ENCODE data around the gene KCNQ1OT1.

Gene KCNQ1OT1

DNA sequence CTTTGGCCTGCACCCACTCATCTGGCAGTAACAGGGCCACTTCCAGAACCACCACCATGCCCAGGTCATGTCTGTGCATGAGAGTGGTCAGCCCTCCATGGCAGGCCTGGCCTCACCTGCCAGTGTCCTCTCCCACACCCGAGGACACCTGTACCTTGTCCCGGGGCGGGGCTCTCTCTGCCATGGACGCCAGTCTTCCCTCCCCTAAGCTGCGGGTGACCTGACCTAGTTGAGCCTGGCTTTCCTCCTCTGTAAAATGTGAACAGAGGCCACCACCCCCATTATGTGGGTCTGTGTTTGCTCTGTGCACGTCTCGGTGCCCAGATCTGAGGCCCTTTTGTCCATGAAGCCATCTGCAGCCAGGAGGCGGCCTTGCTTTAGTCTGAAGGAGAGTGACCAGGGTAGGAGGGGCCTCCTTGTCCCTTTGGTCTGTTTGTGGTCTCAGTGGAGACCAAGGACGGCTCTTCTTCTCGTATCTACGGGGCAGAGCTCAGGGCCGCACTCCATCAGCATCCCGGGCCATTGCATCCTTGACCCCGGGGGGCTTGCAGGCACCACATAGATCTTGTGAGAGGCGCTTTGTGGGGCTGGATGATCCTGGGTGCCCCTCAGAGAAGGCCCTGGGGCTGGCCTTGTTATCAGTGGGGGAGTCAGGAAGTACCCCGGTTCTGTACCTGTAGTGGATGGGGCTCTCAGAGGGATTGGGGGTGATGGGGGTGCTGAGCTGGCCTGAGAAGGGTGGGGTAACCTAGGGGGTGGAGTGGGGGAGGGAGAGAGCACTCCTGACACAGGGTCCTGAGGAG lies 133.4 kb downstream of the KCNQ1OT1 start:
- DNase-seq: no peak

DNA sequence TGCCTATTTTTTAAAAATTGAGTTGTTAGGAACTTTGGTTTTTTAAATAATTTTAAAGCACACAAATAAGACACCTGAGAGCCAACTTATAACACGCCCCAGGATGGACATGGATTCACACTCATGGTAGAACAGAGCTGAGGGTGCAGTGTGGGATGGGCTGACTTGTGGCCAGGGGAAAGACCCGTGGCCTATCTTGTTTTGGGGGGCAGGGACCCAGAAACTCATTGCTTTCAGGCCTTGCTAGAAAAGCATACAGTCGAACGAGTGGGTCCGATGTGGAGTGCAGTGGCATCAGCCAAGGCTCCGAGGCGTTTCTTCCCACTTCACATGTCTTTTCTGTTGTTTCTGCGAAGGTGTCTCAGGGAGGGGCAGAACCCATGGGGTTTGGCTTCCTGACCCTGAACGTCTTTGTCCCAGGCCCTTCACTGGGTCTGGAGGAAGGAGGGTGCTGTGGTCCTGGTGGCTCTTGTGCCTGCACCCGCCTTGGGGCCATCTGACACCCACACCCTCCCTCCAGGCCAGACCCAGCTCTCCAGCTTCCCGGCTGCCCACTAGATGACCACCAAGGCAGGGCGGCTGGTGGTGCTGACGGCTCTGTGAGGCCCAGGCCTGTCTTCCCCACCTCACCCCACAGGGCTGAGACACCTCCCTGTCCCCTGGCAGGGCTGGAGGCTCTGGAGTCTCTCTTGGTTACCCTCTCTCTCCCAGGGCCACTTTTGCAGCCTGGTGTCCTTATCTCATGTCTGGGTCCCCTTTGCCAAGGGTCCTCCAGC lies 134.2 kb downstream of the KCNQ1OT1 start:
- DNase-seq: no peak

DNA sequence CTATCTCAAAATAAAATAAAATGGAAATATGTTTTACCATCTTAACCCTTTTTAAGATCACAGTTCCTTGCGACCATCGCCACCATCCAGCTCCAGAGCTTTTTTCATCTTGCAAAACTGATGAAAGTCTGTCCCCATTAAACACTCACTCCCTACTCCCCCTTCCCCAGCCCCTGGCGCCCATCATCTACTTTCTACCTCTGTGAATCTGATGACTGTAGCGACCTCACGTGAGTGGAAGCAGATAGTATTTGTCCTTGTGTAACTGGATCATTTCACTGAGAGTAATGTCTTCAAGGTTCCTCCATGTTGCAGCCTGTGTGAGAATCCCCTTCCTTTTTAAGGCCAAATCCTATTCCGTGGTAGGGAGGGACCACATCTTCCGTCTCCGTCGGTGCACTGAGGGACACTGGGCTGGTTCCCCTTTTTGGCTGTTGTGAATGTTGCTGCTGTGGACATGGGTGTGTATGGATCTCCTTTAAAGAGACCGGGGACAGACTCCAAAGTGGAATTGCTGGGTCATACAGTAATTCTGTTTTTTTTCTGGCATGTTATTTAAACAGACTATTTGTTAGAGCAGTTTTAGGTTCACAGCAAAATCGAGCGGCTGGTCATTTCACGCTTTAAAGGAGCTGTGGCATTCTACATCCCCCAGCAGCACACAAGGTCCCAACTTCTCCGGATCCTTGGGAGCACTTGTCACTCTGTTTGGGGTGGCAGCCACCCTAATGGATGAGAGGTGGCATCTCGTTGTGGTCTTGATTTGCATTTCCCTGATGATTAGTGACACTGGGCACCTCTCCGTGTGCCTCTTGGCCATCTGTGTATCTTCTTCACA lies 135.0 kb downstream of the KCNQ1OT1 start:
- no peak for DNase-seq

DNA sequence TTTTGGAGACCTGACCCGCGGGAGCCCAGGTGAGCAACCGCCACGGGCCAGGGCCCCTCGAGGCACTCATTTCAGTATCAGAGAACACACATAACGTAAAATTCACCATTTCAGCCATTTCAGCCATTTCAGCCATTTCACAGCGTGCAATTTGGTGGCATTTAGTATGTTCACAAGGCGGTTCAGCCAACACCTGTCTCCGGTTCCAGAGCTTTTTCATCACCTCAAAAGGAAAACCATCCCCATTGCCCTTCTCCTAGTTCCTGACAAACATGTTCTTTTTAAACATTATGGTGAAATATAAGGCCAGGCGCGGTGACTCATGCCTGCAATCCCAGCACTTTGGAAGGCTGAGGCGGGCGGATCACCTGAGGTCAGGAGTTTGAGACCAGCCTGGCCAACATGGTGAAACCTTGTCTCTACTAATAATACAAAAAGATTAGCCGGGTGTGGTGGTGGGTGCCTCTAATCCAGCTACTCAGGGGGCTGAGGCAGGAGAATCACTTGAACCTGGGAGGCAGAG lies 135.7 kb downstream of the KCNQ1OT1 start:
- DNase-seq: no peak

DNA sequence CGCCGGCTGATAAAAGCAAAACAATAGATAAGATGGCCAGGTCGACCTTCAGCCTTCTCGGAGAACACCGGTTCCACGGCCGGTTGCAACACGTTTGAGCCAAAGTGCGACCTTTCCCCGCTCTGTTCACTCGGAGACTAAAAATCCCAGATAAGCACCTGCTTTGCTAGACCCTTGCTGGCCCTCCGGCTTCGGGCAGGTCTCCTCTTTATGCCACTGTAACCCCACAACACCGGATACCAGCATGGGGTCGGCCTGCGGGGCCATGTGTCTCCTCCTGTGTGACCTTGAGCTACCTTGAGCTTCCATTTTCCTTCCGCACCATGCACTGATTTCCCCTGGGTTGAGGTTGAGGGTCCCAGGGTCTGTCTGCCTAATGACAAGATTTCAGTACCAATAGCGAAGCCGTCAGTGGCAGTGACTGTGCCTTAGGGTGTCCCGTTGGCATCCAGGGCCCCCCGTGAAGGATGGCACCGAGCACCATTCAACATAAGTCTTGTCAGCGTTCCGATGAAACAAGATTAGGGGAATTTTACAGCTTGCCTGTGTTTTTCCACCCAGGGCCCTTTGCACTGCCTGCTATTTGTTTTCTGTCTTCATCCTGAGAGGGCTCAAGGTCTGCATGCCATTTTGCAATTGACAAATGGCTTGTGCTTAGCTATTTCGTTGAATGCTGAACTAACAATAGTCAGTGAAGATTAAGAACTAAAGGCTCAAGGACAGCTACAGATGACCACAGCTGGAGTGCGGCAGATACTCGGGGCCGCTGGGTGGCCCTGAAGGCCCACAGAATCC lies 136.4 kb downstream of the KCNQ1OT1 start:
- DNase-seq: no peak

DNA sequence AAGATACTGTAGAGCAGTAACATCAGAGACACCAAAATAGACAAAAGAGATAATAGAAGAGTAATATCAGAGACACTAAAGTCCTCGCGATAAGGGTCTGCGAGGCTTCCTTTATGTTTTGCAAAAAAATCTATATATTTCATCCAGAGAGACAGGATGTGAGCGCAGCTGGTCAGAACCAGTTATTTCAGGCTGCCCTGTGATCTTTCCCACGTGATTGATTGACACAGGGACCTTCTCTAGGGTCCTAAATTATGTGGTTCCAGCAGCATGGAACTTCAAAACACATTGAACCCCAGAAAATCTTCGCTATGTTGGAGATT lies 136.9 kb downstream of the KCNQ1OT1 start:
- no peak for DNase-seq

DNA sequence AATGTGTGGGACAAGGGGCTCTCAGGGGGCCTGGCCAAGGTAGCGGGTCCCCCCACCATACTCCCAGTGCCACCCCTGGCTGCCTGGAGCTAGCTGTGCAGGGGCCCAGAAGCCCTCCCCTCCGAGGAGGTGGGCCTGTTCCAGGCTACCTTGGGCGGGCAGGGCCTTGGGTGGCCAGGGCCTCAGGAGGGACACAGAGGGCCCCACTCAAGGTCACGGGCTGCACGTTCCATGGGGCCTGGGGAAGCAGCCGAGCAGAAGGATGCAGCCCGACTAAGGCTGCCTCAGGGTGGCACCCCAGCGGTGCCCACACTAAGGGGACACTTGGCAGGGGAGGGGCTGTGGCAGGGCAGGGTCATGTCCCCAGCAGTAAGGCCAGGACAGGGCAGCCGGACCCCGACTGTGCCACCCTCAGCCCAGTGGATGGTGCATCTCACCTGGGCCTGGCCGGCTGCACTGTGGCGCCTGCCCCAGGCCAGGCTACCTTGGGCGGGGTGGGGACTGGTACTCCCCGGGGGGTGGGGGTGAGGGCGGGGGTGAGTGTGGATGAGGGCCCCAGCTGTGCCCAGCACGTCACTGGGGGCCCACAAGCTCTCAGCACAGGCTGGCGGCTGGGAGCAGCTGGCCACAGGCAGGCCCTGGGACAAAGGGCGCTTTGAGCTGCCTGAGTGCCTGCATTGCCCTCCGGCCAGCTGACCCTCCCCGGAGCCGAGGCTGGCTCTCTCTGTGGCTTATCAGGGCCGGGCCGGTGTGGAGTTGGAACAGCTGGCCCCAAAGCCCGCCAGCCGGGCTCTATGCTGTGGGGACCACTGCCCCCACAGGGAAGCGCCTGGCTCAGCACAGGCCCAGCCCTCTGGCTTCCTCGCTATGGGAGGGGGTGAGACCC lies 137.9 kb downstream of the KCNQ1OT1 start:
- DNase-seq: no peak

DNA sequence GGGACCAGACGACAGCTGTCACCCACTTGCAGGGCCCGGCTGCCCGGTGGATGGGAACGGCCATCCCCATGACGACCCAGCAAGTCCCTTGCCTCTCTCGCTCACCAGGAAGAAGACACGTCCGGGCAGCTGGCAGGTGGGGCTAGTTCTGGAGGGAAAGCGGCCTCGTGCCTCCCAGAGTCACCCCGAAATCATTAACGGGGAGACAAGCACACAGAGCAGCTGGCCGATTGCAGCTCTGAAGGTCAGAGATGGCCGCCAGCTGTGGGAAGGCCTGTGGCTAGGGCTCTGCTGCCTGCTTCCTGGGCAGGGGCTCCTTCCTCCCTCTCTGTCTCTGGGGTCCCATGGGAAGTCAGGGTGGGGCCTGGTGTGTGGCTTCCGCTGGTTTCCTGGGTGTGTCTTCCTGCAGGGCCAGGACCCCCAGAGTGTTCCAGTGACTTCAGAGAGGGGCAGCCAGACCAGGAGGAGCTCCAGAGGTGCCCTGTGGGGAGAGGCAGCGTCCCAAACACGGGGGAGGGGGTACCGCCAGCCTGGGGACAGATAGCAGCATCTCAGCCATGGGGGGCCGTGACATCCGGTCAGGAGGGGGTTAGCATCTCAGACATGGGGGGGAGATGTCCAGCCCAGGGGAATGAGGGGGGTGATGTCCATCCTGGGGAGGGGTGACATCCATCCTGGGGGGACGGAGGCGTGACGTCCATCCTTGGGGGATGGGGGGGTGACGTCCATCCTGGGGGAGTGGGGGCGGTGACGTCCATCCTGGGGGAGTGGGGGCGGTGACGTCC lies 140.1 kb downstream of the KCNQ1OT1 start:
- DNase-seq: no peak

DNA sequence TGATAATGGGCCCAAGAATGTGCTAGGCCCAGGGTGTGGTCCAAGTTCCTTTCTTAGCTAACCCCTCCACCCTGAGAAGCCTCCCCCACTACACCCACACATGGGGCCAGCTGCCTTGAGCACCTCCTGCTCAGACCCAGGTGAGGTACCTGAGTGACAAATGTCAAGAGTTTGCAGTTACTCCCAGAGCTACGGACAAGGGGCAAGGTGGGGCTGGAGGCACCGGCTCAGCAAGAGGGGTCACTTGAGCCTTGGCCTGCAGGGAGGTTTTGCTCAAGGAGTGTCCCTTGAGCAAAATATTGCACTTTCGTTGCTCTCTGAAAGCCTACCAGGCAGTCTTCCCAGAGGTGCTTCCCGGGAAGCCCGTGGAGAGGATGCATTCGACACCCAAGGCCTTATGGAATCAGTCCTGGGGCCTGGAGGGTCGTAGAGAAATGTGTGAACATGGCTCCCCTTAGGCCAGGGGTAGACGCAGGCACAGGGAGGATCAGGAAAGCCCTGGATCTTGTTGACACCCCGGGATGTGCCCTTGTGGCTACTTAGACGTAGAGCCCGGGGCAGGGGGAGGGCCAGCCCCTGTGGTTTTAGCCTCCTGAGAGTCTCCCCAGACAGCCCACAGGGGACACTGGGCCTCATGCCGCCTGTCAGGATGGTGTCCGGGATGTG lies 140.8 kb downstream of the KCNQ1OT1 start:
- no peak for DNase-seq

DNA sequence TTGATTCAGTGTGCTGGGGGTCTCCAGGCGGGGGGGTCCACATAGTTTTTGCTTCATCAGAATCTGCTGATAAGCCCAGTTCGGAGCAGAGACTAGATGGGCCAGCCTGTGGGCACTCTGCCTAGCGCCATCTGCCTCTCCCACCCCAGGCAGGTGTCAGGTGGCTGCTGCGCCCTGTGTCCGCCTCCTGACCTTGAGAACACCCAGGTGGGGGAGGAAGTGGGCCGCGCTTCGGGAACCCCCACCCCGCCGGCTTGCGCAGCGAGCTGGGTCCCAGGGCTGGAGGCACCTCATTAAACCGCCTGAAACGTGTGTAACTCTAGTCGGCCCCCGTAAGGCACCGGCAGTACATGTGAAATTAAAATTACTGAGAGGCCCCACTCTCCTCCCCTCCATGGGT lies 141.4 kb downstream of the KCNQ1OT1 start:
- no peak for DNase-seq

All from AML-193 (cell line).